ENCODE results near the gene GPX4.

Gene GPX4

DNA sequence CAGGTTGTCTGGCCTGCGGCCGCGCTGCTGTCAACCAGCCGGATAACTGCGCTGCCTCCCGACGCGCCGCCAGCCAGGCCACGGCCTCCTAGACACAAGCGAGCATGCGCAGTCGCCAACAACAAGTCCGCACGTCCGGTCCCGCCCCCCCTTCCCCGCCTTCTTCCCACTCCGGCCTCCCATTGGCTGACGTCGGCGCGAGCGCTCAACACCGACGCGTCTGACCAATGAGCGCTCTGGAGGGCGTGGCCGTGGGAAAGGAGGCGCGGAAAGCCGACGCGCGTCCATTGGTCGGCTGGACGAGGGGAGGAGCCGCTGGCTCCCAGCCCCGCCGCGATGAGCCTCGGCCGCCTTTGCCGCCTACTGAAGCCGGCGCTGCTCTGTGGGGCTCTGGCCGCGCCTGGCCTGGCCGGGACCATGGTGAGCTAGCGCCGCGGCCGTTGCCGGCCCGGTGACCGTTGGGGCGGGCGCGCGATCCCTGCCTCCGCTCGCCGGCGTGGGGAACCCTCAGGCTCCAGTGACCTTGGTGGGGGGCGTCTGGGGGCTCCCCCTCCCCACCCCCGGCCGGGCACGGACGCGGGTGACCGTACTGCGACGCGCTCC is at the start of gene GPX4:
TSS of gene GPX4 (plus strand) at position 287 of the 603 bp plus-strand sequence. CDS start at position 337, 50 bp downstream.
- DNase-seq: peak; percentile 97

GRCh38 chr19:1054102-1055027 is 49.4 kb upstream of the GPX4 start:
- no peak for DNase-seq

GRCh38 chr19:1055028-1055425 is 48.8 kb upstream of the GPX4 start:
- no peak for DNase-seq

DNA sequence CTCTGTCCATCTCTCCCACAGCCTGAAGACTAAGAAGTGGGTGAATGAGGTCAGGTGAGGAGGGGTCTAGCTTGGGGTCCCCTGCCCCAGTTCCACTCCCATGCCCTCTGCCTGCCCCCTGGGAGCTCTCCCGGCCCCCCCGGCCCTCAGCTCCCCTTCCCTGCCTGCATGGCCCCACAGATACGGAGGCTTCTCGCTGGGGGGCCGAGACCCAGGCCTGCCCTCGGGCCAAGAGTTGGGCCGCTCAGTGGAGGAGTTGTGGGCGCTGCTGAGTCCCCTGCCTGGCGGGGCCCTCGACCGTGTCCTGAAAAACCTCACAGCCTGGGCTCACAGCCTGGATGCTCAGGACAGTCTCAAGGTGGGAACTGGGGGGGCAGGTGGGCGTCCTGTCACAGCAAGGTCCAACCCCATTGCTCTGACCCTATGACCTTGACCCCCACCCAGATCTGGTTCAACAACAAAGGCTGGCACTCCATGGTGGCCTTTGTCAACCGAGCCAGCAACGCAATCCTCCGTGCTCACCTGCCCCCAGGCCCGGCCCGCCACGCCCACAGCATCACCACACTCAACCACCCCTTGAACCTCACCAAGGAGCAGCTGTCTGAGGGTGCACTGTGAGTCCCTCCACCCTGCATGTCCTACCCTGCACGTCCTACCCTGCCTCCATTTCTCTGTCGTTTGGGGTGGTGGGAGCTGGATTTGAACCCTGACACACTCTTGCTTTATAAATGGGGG is 47.7 kb upstream of the GPX4 start:
- no peak for DNase-seq

- DNase-seq: no peak
These were observed 46.5 kb upstream of the GPX4 start for GRCh38 chr19:1057176-1057855.

DNA sequence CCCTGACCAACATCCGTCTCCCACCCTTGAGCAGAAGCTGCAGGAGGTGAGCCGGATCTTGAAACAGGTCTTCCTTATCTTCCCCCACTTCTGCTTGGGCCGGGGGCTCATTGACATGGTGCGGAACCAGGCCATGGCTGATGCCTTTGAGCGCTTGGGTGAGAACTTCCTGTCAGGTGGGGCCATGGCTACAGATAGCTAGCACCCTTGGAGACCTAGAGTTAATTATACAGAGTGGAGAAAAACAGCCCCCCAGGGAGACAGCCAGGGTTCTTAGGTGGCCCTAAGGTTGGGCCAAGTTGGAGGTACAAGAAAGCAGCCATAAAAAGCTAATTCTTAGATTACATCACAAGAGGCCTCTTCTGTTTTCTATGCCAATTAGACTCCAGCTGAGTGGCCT is 45.7 kb upstream of the GPX4 start:
- DNase-seq: no peak

DNA sequence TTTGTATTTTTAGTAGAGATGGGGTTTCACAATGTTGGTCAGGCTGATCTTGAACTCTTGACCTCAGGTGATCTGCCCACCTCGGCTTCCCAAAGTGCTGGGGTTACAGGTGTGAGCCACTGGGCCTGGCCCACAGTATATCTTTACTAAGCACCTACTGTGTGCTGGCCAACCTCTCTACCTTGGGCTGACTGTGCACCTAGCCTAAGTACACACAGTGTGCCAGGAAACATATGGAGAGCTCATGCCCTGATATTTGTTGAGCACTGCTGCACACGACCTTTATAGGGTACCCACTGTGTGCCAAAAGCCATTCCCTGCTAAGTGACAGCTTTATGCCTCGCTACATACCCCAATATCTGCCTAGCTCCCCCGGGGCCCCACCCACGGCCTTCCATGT is 43.1 kb upstream of the GPX4 start:
- no peak for DNase-seq

GRCh38 chr19:1061987-1062386 is 41.8 kb upstream of the GPX4 start:
- DNase-seq: no peak

- DNase-seq: no peak
These were observed 41.3 kb upstream of the GPX4 start for GRCh38 chr19:1062387-1063029.

GRCh38 chr19:1063030-1063908 is 40.5 kb upstream of the GPX4 start:
- no peak for DNase-seq

- peak; percentile 32 for DNase-seq
These were observed 39.7 kb upstream of the GPX4 start for GRCh38 chr19:1063909-1064660.

GRCh38 chr19:1064661-1065605 is 38.9 kb upstream of the GPX4 start:
- DNase-seq: peak; percentile 38

GRCh38 chr19:1065606-1066109 is 38.1 kb upstream of the GPX4 start:
- no peak for DNase-seq

DNA sequence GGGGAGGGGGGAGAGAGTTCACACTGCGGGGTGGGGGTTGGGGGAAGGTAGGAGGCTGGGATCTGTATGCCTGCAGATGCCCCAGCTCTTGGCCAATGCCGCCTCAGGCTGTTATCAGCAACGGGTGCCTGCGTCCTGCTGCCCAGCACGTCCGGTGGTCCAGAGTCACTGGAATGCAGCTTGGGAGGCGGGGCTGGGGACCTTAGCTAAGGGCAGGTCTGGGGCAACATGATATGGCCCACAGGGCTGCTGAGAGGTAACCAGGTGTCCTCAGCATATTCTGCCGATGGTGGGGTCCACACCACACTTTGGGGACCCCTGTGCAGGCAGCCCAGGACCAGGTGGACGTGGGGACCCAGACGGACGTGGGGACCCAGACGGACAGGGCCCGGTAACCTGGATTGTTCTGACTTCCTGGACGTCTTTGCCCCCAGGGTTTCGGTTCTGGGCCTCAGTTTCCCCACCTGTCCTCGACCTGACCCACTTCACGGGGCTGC is 37.5 kb upstream of the GPX4 start:
- no peak for DNase-seq

DNA sequence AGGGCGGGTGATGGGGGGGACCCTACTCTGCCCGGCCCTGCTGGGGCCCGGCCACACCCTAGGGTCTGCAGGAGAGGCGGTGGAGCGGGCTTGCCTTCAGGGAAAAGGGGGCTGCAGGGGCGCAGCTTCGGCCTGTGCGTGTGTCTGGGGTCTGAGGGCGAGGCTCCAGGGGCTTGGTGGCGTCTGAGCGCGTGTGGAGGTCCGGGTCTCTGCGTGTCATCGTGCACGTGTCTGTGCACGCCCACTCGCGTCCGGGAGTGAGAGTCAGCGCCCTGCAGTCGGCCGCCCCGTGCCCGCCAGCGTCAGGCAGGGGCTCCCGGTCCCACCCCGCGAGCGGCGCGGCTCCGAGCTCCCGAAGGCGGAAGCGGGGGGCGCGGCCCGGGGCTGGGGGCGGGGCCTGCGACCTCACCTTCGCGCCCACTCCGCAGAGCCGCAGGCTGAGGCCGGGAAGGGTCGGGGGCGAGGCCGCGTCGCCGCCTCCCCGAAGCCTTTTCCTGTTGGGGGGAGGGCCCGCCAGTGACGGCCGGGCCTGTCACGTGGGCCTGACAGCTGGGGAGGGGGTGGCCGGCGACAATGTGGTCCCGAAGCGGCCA is 37.0 kb upstream of the GPX4 start, which contains the start of gene ARHGAP45:
TSS of gene ARHGAP45 (plus strand) at position 420 of the 593 bp plus-strand sequence. CDS start 239 bp downstream, outside the sequence.
- no peak for DNase-seq

- no peak for DNase-seq
These were observed 36.3 kb upstream of the GPX4 start for GRCh38 chr19:1067341-1067957.

DNA sequence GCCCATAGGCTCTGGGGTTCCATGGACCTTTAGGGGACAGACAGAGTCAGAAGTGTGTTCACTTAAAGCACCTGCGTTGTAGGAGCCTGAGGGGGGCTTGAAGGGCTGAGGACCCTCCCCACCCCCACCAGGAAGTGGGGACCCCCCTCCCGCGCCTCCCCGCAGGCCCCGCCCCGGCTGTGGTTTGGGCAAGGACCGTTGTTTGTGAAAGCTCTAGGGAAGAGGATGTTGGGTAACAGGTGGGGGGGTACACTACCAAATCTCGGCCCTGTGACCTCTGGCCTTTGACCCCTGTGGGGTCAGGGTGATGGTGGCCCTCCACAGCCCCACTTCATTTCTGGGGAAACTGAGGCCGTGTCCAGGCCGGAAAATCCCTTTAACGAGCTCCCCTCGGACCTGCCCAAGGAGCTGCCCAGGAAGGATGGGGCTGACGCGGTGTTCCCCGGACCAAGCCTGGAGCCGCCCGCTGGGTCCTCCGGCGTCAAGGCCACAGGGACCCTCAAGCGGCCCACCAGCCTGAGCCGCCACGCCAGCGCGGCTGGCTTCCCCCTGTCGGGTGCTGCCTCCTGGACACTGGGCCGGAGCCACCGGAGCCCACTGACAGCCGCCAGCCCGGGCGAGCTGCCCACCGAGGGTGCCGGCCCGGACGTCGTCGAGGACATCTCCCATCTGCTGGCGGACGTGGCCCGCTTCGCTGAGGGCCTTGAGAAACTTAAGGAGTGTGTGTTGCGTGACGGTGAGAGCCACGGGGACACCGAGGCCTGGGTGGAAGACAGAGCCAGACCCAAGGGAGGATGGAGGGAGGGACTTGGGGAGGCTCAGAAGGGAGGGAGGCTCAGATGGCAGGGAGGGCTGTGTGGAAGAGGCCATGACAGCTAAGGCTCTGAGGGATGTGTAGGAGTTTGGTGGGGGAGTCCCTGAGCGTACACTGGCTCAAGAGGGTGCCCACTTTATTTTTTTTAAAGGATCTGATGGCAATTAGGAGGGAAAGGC is 35.5 kb upstream of the GPX4 start:
- no peak for DNase-seq

All from NCI-H146 (cell line).